ENCODE measurements around the gene IQSEC1.

GRCh38 chr3:12985148-12985547 lies 88.1 kb downstream of the IQSEC1 start:
- TF ChIP-seq, protein P1, sequence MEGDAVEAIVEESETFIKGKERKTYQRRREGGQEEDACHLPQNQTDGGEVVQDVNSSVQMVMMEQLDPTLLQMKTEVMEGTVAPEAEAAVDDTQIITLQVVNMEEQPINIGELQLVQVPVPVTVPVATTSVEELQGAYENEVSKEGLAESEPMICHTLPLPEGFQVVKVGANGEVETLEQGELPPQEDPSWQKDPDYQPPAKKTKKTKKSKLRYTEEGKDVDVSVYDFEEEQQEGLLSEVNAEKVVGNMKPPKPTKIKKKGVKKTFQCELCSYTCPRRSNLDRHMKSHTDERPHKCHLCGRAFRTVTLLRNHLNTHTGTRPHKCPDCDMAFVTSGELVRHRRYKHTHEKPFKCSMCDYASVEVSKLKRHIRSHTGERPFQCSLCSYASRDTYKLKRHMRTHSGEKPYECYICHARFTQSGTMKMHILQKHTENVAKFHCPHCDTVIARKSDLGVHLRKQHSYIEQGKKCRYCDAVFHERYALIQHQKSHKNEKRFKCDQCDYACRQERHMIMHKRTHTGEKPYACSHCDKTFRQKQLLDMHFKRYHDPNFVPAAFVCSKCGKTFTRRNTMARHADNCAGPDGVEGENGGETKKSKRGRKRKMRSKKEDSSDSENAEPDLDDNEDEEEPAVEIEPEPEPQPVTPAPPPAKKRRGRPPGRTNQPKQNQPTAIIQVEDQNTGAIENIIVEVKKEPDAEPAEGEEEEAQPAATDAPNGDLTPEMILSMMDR (IDR thresholded peaks at IDR 0.05; ENCODE audit: poor library complexity) = no peak
- TF ChIP-seq EZH2phosphoT487 (IDR thresholded peaks at IDR 0.05; ENCODE audit: low read depth, severe bottlenecking, unreplicated experiment) = no peak
- no peak for TF ChIP-seq EZH2 (IDR thresholded peaks at IDR 0.05; ENCODE audit: borderline replicate concordance)

Measured in hepatocyte (in vitro differentiated cells).